Measurements from ENCODE around the gene NCEH1. TPM values are rescaled to one million over a fixed set of nuclear protein-coding genes. Genes with fewer than 3 reads are reported as not detected.

Gene NCEH1
- total RNA-seq, 2 donors from 2014 or later = 6.9 to 18.5 TPM

GRCh38 chr3:172653004-172653572 is 57.8 kb downstream of the NCEH1 start:
- H3K9me3 Mint-ChIP-seq = no peaks in the 10 kb centered on the region
- H3K27me3 Mint-ChIP-seq = no peaks in the 10 kb centered on the region
- no peaks in the 10 kb centered on the region for H3K4me1 Mint-ChIP-seq
- no peak overlapping the region for H3K27ac Mint-ChIP-seq
- no peaks in the 10 kb centered on the region for H3K36me3 Mint-ChIP-seq (ENCODE audit: low read depth)
- H3K4me3 Mint-ChIP-seq = no peak overlapping the region
- ATAC-seq (replicated peaks) = no peak

DNA sequence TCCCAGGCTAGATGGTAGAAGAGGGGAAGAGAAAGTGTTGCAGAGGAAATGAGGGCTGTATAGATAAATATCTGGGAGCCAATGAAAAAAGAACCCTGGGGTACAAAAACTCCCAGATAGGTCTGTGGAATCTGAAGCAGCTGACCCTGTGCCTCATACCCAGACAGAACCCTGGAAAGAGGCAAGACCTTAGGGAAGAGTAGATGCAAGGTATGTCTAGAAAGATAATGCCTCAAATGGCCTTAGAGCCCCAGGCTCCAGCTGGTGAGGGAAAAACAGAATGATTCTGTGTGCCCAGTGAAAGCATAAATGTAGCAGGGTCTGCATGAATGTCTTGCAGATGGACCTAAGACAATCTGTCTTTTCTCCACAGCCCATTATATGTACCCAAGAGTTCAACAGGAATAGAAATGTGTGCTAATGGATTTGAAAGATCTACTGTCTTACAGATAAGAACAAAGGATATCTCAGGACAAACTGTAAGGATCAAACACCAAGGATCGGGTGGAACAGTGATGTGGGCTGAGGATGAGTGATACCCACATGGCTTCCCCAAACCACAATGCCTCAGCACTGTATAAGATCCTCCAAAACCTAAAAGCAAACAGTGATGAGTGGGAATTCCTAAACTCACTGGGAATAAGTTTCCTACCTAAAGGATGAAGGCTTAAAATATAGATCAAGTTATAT is 58.8 kb downstream of the NCEH1 start:
- no peak overlapping the region for H3K4me3 Mint-ChIP-seq
- no peak overlapping the region for H3K27ac Mint-ChIP-seq
- H3K27me3 Mint-ChIP-seq = no peaks in the 10 kb centered on the region
- no peak for ATAC-seq (replicated peaks)
- no peaks in the 10 kb centered on the region for H3K36me3 Mint-ChIP-seq (ENCODE audit: low read depth)
- H3K4me1 Mint-ChIP-seq = no peaks in the 10 kb centered on the region
- no peaks in the 10 kb centered on the region for H3K9me3 Mint-ChIP-seq

GRCh38 chr3:172649987-172650386 is 60.9 kb downstream of the NCEH1 start:
- no peaks in the 10 kb centered on the region for H3K36me3 Mint-ChIP-seq (ENCODE audit: low read depth)
- H3K4me3 Mint-ChIP-seq = no peak overlapping the region
- no peak for ATAC-seq (replicated peaks)
- H3K27ac Mint-ChIP-seq = no peak overlapping the region
- no peaks in the 10 kb centered on the region for H3K9me3 Mint-ChIP-seq
- H3K4me1 Mint-ChIP-seq = no peaks in the 10 kb centered on the region
- no peaks in the 10 kb centered on the region for H3K27me3 Mint-ChIP-seq

- ATAC-seq (replicated peaks) = no peak
- no peak overlapping the region for H3K27ac Mint-ChIP-seq
- H3K4me1 Mint-ChIP-seq = no peaks in the 10 kb centered on the region
- H3K4me3 Mint-ChIP-seq = no peak overlapping the region
- no peaks in the 10 kb centered on the region for H3K27me3 Mint-ChIP-seq
- no peaks in the 10 kb centered on the region for H3K36me3 Mint-ChIP-seq (ENCODE audit: low read depth)
- H3K9me3 Mint-ChIP-seq = no peaks in the 10 kb centered on the region
These were observed 62.1 kb downstream of the NCEH1 start for GRCh38 chr3:172648747-172649146.

DNA sequence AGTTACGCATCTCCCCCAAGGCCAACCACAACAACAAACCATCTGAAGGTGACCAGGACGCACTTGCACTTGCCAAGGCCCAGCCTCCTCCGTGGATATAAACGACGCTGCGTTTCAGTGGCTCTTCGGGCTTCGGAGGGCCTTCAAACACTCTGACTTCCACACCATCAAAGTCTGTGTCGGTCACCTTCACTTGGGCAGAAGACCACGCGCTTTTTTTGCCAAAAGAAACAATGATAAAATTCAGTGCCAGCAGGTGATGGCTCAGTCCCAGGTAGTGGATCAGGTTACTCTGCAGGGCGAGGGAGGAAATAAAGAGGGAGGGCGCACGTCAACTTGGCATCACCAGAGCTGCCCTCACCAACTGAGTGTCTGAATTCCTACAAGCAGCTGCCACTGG is 63.0 kb downstream of the NCEH1 start:
- Mint-ChIP-seq H3K27me3 (no peaks in the 10 kb centered on the region), H3K4me3 (no peak overlapping the region), H3K9me3 (no peaks in the 10 kb centered on the region), H3K36me3 (ENCODE audit: low read depth) (no peaks in the 10 kb centered on the region), H3K4me1 (no peaks in the 10 kb centered on the region), H3K27ac (no peak overlapping the region)
- ATAC-seq (replicated peaks) = no peak

GRCh38 chr3:172647080-172647479 is 63.8 kb downstream of the NCEH1 start:
- H3K36me3 Mint-ChIP-seq (ENCODE audit: low read depth) = no peaks in the 10 kb centered on the region
- no peak overlapping the region for H3K4me3 Mint-ChIP-seq
- H3K27me3 Mint-ChIP-seq = no peaks in the 10 kb centered on the region
- no peaks in the 10 kb centered on the region for H3K4me1 Mint-ChIP-seq
- ATAC-seq (replicated peaks) = no peak
- H3K27ac Mint-ChIP-seq = no peak overlapping the region
- no peaks in the 10 kb centered on the region for H3K9me3 Mint-ChIP-seq

- Mint-ChIP-seq H3K9me3 (no peaks in the 10 kb centered on the region), H3K27me3 (no peaks in the 10 kb centered on the region), H3K4me1 (no peaks in the 10 kb centered on the region)
These were observed 64.3 kb downstream of the NCEH1 start for GRCh38 chr3:172646439-172647015.

GRCh38 chr3:172644258-172644657 is 66.6 kb downstream of the NCEH1 start:
- no peaks in the 10 kb centered on the region for H3K27me3 Mint-ChIP-seq
- ATAC-seq (replicated peaks) = no peak
- no peak overlapping the region for H3K27ac Mint-ChIP-seq
- no peaks in the 10 kb centered on the region for H3K36me3 Mint-ChIP-seq (ENCODE audit: low read depth)
- no peak overlapping the region for H3K4me3 Mint-ChIP-seq
- no peaks in the 10 kb centered on the region for H3K9me3 Mint-ChIP-seq
- no peaks in the 10 kb centered on the region for H3K4me1 Mint-ChIP-seq

More at GRCh38 chr3:172646439-172647015, 64.3 kb downstream of the NCEH1 start:
- no peak overlapping the region for H3K4me3 Mint-ChIP-seq
- ATAC-seq (replicated peaks) = no peak
- H3K36me3 Mint-ChIP-seq (ENCODE audit: low read depth) = no peaks in the 10 kb centered on the region
- H3K27ac Mint-ChIP-seq = no peak overlapping the region

DNA sequence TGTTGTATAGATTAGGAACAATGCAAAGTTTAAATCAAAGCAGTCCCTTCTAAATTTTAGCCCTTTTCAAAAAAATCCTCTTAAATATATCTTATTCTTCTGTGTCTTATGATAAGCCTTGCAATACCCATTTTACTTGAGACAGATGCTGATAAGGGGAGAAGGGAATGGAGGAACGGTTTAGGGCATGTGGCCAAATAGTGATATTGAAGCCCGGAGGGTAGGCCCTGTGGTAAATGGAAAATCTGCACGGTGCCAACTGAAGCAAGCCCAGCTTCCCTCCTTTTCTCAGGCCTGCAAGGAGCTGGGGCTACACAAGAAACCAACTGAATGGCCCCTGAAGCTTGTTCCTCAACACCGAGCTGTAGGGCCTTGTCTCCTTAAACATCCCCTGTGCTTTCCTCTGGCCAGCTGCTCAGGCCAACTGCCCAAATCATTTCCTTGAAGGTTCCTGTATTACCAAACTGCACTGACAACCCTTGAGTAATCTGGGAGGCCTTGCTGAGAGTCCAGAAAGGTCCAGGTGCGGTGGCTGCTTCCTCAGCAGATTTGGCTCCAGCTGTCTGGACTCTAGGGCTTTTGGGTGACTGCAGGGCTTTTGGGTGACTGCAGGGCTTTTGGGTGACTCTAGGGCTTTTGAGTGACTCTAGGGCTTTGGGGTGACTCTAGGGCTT is 67.2 kb downstream of the NCEH1 start:
- Mint-ChIP-seq H3K4me1 (no peaks in the 10 kb centered on the region), H3K27ac (no peak overlapping the region), H3K4me3 (no peak overlapping the region), H3K27me3 (no peaks in the 10 kb centered on the region), H3K36me3 (ENCODE audit: low read depth) (no peaks in the 10 kb centered on the region), H3K9me3 (no peaks in the 10 kb centered on the region)
- ATAC-seq (replicated peaks) = no peak

- no peak overlapping the region for H3K27ac Mint-ChIP-seq
- no peaks in the 10 kb centered on the region for H3K4me1 Mint-ChIP-seq
- H3K36me3 Mint-ChIP-seq (ENCODE audit: low read depth) = no peaks in the 10 kb centered on the region
- H3K9me3 Mint-ChIP-seq = no peaks in the 10 kb centered on the region
- no peaks in the 10 kb centered on the region for H3K27me3 Mint-ChIP-seq
- H3K4me3 Mint-ChIP-seq = no peak overlapping the region
- no peak for ATAC-seq (replicated peaks)
These were observed 69.6 kb downstream of the NCEH1 start for GRCh38 chr3:172641291-172641690.

DNA sequence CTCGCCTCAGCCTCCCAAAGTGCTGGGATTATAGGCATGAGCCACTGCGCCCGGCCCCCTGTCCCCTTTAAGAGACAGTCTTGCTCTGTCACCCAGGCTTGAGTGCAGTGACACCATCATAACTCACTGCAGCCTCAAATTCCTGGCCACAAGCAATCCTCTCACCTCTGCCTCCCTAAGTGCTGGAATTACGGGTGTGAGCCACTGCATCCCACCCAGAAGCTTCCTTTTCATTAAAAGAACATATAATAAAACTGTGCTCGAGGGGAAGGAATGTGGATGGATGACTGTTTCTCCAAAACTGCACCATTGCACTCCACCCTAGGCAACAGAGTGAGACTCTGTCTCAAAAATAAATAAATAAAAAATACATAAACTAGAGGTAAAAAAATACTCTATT is 70.1 kb downstream of the NCEH1 start:
- Mint-ChIP-seq H3K4me3 (no peak overlapping the region), H3K27ac (no peak overlapping the region), H3K9me3 (no peaks in the 10 kb centered on the region), H3K27me3 (no peaks in the 10 kb centered on the region), H3K36me3 (ENCODE audit: low read depth) (no peaks in the 10 kb centered on the region), H3K4me1 (no peaks in the 10 kb centered on the region)
- no peak for ATAC-seq (replicated peaks)

DNA sequence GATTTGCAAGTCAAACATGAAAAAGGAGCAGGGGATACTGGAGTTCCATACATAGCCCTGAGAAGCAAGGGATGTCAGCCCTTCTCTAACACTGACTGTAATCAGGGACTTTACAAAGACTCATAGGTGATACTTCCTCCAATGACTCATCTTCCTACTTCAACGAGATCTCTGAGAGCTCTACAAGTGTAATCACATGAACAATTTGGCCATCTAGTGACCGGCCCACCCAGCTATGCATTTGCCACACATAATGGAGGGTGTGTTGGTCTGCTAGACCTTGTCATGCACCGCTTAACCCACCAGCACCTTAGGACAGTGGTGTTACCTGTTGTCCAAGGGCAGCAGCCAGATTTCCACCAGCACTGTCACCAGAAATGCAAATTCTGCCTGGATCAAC is 75.3 kb downstream of the NCEH1 start:
- no peaks in the 10 kb centered on the region for H3K4me1 Mint-ChIP-seq
- H3K27me3 Mint-ChIP-seq = no peaks in the 10 kb centered on the region
- no peaks in the 10 kb centered on the region for H3K9me3 Mint-ChIP-seq
- peak; percentile 98 for ATAC-seq (replicated peaks)
- H3K4me3 Mint-ChIP-seq = no peak overlapping the region
- peaks cover 6% of the 10 kb centered on the region for H3K36me3 Mint-ChIP-seq (ENCODE audit: low read depth)
- peak overlapping the region; percentile 41 for H3K27ac Mint-ChIP-seq

DNA sequence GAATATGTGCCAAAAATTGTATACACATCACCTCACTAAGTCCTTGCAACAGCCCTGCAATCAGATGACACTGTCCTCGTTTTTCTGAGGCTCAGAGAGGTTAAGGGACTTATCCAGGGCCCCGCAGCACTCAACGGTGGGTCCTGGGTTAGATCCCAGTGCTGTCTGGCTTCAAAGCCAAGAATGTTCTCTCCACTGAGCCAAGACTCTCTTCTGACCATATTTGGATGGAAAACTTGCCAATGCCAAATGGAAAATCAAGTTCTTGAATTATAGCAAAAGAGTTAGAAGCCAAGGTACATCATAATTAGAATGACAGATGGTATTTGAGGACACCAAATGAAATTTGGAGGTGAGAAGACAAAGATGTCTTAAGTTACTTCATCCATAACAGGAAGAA is 75.9 kb downstream of the NCEH1 start:
- Mint-ChIP-seq H3K36me3 (ENCODE audit: low read depth) (peaks cover 6% of the 10 kb centered on the region), H3K9me3 (no peaks in the 10 kb centered on the region), H3K27me3 (no peaks in the 10 kb centered on the region), H3K27ac (peak overlapping the region; percentile 41), H3K4me3 (no peak overlapping the region), H3K4me1 (no peaks in the 10 kb centered on the region)
- ATAC-seq (replicated peaks) = no peak

DNA sequence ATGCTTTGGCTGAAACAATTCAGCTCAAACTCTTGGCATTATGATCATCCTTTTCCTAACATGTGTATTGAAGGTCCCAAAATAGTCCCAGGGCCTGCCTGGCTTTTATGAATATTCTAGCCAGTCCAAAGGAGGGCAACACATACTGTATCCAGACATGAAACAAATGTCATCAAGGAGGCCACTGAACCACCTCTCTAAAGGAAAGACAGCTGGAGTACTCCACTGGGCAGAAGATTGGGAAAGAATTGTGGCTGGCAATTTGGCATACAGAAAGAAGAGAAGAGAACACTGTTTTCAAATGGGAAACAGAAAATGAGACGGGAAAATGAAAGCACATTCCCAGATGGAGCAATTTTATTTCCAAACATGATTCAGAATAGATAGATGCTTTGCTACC is 80.6 kb downstream of the NCEH1 start:
- H3K27ac Mint-ChIP-seq = no peak overlapping the region
- H3K9me3 Mint-ChIP-seq = no peaks in the 10 kb centered on the region
- H3K27me3 Mint-ChIP-seq = no peaks in the 10 kb centered on the region
- H3K4me3 Mint-ChIP-seq = no peak overlapping the region
- ATAC-seq (replicated peaks) = no peak
- H3K4me1 Mint-ChIP-seq = peaks cover 5% of the 10 kb centered on the region
- peaks cover 6% of the 10 kb centered on the region for H3K36me3 Mint-ChIP-seq (ENCODE audit: low read depth)

DNA sequence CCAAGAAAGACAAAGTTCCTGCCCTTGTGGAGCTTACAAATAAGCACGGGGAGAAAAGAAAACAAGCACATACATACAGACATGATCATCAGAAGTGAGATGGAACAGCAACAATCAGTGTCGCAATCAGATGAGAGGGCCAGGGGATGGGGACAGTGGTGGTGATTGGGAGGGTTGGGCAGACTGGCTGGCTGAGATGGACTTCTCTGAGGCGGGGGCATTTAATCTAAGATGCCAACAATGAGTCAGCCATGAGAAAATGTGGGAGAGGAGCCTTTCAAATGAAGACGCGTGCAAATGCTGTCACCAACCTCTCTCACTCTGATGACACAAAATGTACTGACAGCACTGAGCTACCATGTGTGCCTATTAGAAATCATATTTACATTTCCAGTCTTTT is 81.4 kb downstream of the NCEH1 start:
- H3K27me3 Mint-ChIP-seq = no peaks in the 10 kb centered on the region
- no peak overlapping the region for H3K27ac Mint-ChIP-seq
- peaks cover 5% of the 10 kb centered on the region for H3K4me1 Mint-ChIP-seq
- ATAC-seq (replicated peaks) = no peak
- H3K9me3 Mint-ChIP-seq = no peaks in the 10 kb centered on the region
- H3K36me3 Mint-ChIP-seq (ENCODE audit: low read depth) = peaks cover 2% of the 10 kb centered on the region
- no peak overlapping the region for H3K4me3 Mint-ChIP-seq
